ENCODE data around the gene GLP1R. TPM values are rescaled to one million over a fixed set of nuclear protein-coding genes. Genes with fewer than 3 reads are reported as not detected.

Gene GLP1R
- total and polyA plus RNA-seq, 2 of the 13 experiments (the other 11 are each of a cell fraction or from before 2014, with no cell fraction given), result not detected

- Histone ChIP-seq H3K4me2 (ENCODE audit: low read depth, low read length) (no peak overlapping the region), H3K9me3 (ENCODE audit: low read length) (no peaks in the 10 kb centered on the region), H3K27me3 (ENCODE audit: control insufficient read depth in 1 of 2, insufficient read depth in 2 of 2, low read length in 2 of 2) (no peaks in the 10 kb centered on the region), H2AFZ (ENCODE audit: low read length) (no peak overlapping the region), H3K4me3 (replicated peaks in 1 of 3; ENCODE audit: insufficient read depth in 1 of 3, low read depth in 2 of 3, low read length in 3 of 3) (no peak overlapping the region), H3K36me3 (replicated peaks in 1 of 2; ENCODE audit: control insufficient read depth in 1 of 2, insufficient read depth in 2 of 2, low read length in 2 of 2) (peaks cover 0 to under 1% of the 10 kb centered on the region in 2 experiments; a peak in 2 of 5 replicates), H3K79me2 (ENCODE audit: insufficient read depth, low read length) (no peaks in the 10 kb centered on the region), H3K9ac (ENCODE audit: insufficient read depth, low read depth, low read length) (no peak overlapping the region), H4K20me1 (ENCODE audit: insufficient read depth, low read length) (no peaks in the 10 kb centered on the region), H3K27ac (ENCODE audit: extremely low read length, insufficient read depth, low read length) (no peak overlapping the region), H3K4me1 (ENCODE audit: insufficient read depth, low read length) (no peaks in the 10 kb centered on the region)
- in situ Hi-C loops (cut with HindIII; ENCODE audit: extremely low pct_ligation_motif_present, low pct_unique_long_range_greater_than_20kb), result loop anchor here (10.0 kb wide), 1 partner anchor 230 kb away; no protein-coding TSS in a partner anchor
- FAIRE-seq, result no peak
- WGBS (ENCODE audit: low lambda C conversion rate), result 84% methylated on average over 4 of the region's 4 CpGs
- ATAC-seq, result no peak
- intact Hi-C loops (cut with micrococcal nuclease; ENCODE audit: unreplicated experiment), result loop anchor here (10.0 kb wide), 2 partner anchors 80 to 130 kb away; no protein-coding TSS in a partner anchor
- POLR2A ChIA-PET, result no interaction called here
- no peak for DNase-seq (ENCODE audit: low spot score)
- TF ChIP-seq ZSCAN9 (CRISPR knock-in tag; IDR thresholded peaks at IDR 0.05; ENCODE audit: borderline replicate concordance) (no peak), ZNF17 (CRISPR knock-in tag; IDR thresholded peaks at IDR 0.05) (no peak), ESRRA (CRISPR knock-in tag; IDR thresholded peaks at IDR 0.05; ENCODE audit: low read depth) (no peak), MEIS2 (CRISPR knock-in tag; IDR thresholded peaks at IDR 0.05) (no peak)
- no TSS peak for BruUV-seq (replicated peaks)
- CTCF ChIA-PET (ENCODE audit: low intra/inter-chr PET ratio, low total read pairs), result no interaction called here
These were observed 55.9 kb downstream of the GLP1R start for GRCh38 chr6:39104528-39104927.

GRCh38 chr6:39107034-39107433 lies 58.5 kb downstream of the GLP1R start:
- Histone ChIP-seq H3K9ac (ENCODE audit: insufficient read depth, low read depth, low read length) (no peak overlapping the region), H3K27ac (ENCODE audit: extremely low read length, insufficient read depth, low read length) (no peak overlapping the region), H3K4me3 (replicated peaks in 1 of 3; ENCODE audit: insufficient read depth in 1 of 3, low read depth in 2 of 3, low read length in 3 of 3) (no peak overlapping the region), H2AFZ (ENCODE audit: low read length) (no peak overlapping the region), H3K4me2 (ENCODE audit: low read depth, low read length) (no peak overlapping the region), H3K9me3 (ENCODE audit: low read length) (no peaks in the 10 kb centered on the region), H4K20me1 (ENCODE audit: insufficient read depth, low read length) (no peaks in the 10 kb centered on the region), H3K36me3 (replicated peaks in 1 of 2; ENCODE audit: control insufficient read depth in 1 of 2, insufficient read depth in 2 of 2, low read length in 2 of 2) (peaks cover 0 to 3% of the 10 kb centered on the region in 2 experiments; a peak in 3 of 5 replicates), H3K79me2 (ENCODE audit: insufficient read depth, low read length) (no peaks in the 10 kb centered on the region), H3K4me1 (ENCODE audit: insufficient read depth, low read length) (no peaks in the 10 kb centered on the region), H3K27me3 (ENCODE audit: control insufficient read depth in 1 of 2, insufficient read depth in 2 of 2, low read length in 2 of 2) (no peaks in the 10 kb centered on the region)
- WGBS (ENCODE audit: low lambda C conversion rate), result 90% methylated on average over 4 of the region's 4 CpGs
- no peak for DNase-seq (ENCODE audit: low spot score)
- ChIA-PET CTCF (ENCODE audit: low intra/inter-chr PET ratio, low total read pairs) (no interaction called here), POLR2A (interaction anchor here (1.8 kb wide), 1 partner anchor 8 kb away, joined by 6 read pairs; the partner anchor contains the start of gene SAYSD1)
- ATAC-seq, result no peak
- in situ Hi-C loops (cut with HindIII; ENCODE audit: extremely low pct_ligation_motif_present, low pct_unique_long_range_greater_than_20kb) (loop anchor here (10.0 kb wide), 1 partner anchor 232 kb away; no protein-coding TSS in a partner anchor), intact Hi-C loops (cut with micrococcal nuclease; ENCODE audit: unreplicated experiment) (loop anchor here (10.0 kb wide), 2 partner anchors 82 to 132 kb away; no protein-coding TSS in a partner anchor)
- FAIRE-seq, result no peak
- no TSS peak for BruUV-seq (replicated peaks)
- TF ChIP-seq ZNF589 (CRISPR knock-in tag; conservative IDR thresholded peaks at IDR 0.05), result no peak
- no peak for TF ChIP-seq MEF2D (CRISPR knock-in tag; IDR thresholded peaks at IDR 0.05)
- no peak for TF ChIP-seq ZNF30 (CRISPR knock-in tag; IDR thresholded peaks at IDR 0.05)
- TF ChIP-seq ZMAT3 (CRISPR knock-in tag; conservative IDR thresholded peaks at IDR 0.05), result no peak
- no peak for TF ChIP-seq NAIF1 (CRISPR knock-in tag; IDR thresholded peaks at IDR 0.05; ENCODE audit: borderline replicate concordance)
- TF ChIP-seq BCL3 (CRISPR knock-in tag; IDR thresholded peaks at IDR 0.05), result no peak
- TF ChIP-seq PAXIP1 (CRISPR knock-in tag; conservative IDR thresholded peaks at IDR 0.05), result no peak
- TF ChIP-seq ERF (CRISPR knock-in tag; IDR thresholded peaks at IDR 0.05), result no peak
- no peak for TF ChIP-seq SSRP1 (CRISPR knock-in tag; IDR thresholded peaks at IDR 0.05)
- no peak for TF ChIP-seq ZNF572 (CRISPR knock-in tag; IDR thresholded peaks at IDR 0.05)
- no peak for TF ChIP-seq SRSF1 (optimal IDR thresholded peaks at IDR 0.05; ENCODE audit: low read depth, low read length)
- no peak for TF ChIP-seq SRSF4 (IDR thresholded peaks at IDR 0.05; ENCODE audit: low read depth, low read length, poor library complexity, severe bottlenecking)
